HL-60 (cell line): ENCODE data around the gene COL23A1.

Source experiments
- DNase-seq, 2 experiments: peaks; one replicate each; pipeline ENCODE4 v3.0.0-alpha.2; 2010 to 2020; ENCODE audit warnings: low read depth in 1 of 2, low spot score in 1 of 2
- H3K27ac ChIP-seq: fragments of 250-450 bp; sonication (Bioruptor Pico); replicated peaks from 2 replicates; pipeline ENCODE4 v1.5.1; 2020; ENCODE audit warnings: mild to moderate bottlenecking, moderate library complexity
- H3K27me3 ChIP-seq: fragments of 250-450 bp; sonication (Bioruptor Pico); 2 replicates; pipeline ENCODE4 v1.5.1; 2021; ENCODE audit warnings: mild to moderate bottlenecking, moderate library complexity; ENCODE audit not compliant: insufficient read depth, poor library complexity, severe bottlenecking
- H3K4me3 ChIP-seq: replicated peaks from 2 replicates; pipeline ENCODE4 v1.5.1; 2011; ENCODE audit warnings: mild to moderate bottlenecking, control low read depth, low read length; ENCODE audit not compliant: insufficient read depth
- CTCF ChIP-seq: IDR thresholded peaks from one replicate; pipeline ENCODE4 v1.5.1; 2011; ENCODE audit warnings: low read length, control low read depth, inconsistent platforms; ENCODE audit not compliant: insufficient read depth
- GABPA ChIP-seq: IDR thresholded peaks from 2 replicates; pipeline ENCODE4 v1.6.1; 2012; ENCODE audit warnings: low read depth
- POLR2AphosphoS5 ChIP-seq: IDR thresholded peaks from 2 replicates; pipeline ENCODE4 v1.6.1; 2012; ENCODE audit warnings: low read depth
- REST ChIP-seq: IDR thresholded peaks from 2 replicates; pipeline ENCODE4 v1.6.1; 2012; ENCODE audit warnings: low read depth; ENCODE audit not compliant: insufficient replicate concordance
- SPI1 ChIP-seq: IDR thresholded peaks from 2 replicates; pipeline ENCODE4 v1.6.1; 2012; ENCODE audit warnings: low read depth, mild to moderate bottlenecking, borderline replicate concordance

Gene COL23A1

GRCh38 chr5:178418031-178418430 is 172.2 kb downstream of the COL23A1 start:
- Histone ChIP-seq H3K27me3 (no peaks in the 10 kb centered on the region), H3K27ac (peak overlapping the region; percentile 19), H3K4me3 (no peak overlapping the region)
- DNase-seq = no peak
- TF ChIP-seq REST = no peak
- TF ChIP-seq GABPA = no peak

GRCh38 chr5:178417391-178417811 is 172.8 kb downstream of the COL23A1 start:
- DNase-seq = no peak
- Histone ChIP-seq H3K27me3 (no peaks in the 10 kb centered on the region), H3K4me3 (no peak overlapping the region), H3K27ac (no peak overlapping the region)
- TF ChIP-seq SPI1 (no peak), REST (no peak), GABPA (no peak), CTCF (no peak), POLR2AphosphoS5 (no peak)

GRCh38 chr5:178416919-178417318 is 173.3 kb downstream of the COL23A1 start:
- DNase-seq = no peak
- no peak overlapping the region for H3K27ac ChIP-seq
- H3K27me3 ChIP-seq = no peaks in the 10 kb centered on the region
- no peak for TF ChIP-seq REST
- H3K4me3 ChIP-seq = no peak overlapping the region

- TF ChIP-seq SPI1 (no peak), CTCF (no peak), POLR2AphosphoS5 (no peak), GABPA (no peak), REST (no peak)
- Histone ChIP-seq H3K27ac (no peak overlapping the region), H3K27me3 (no peaks in the 10 kb centered on the region), H3K4me3 (no peak overlapping the region)
- no peak for DNase-seq
Observed at GRCh38 chr5:178416206-178416882, 173.8 kb downstream of the COL23A1 start.
